ENCODE data around the gene AUTS2. TPM values are rescaled to one million over a fixed set of nuclear protein-coding genes. Genes with fewer than 3 reads are reported as not detected.

AUTS2 gene
- polyA plus RNA-seq, 1 donor (not counting 4 experiments of a cell fraction or from before 2014, with no cell fraction given), result 4.7 TPM

DNA sequence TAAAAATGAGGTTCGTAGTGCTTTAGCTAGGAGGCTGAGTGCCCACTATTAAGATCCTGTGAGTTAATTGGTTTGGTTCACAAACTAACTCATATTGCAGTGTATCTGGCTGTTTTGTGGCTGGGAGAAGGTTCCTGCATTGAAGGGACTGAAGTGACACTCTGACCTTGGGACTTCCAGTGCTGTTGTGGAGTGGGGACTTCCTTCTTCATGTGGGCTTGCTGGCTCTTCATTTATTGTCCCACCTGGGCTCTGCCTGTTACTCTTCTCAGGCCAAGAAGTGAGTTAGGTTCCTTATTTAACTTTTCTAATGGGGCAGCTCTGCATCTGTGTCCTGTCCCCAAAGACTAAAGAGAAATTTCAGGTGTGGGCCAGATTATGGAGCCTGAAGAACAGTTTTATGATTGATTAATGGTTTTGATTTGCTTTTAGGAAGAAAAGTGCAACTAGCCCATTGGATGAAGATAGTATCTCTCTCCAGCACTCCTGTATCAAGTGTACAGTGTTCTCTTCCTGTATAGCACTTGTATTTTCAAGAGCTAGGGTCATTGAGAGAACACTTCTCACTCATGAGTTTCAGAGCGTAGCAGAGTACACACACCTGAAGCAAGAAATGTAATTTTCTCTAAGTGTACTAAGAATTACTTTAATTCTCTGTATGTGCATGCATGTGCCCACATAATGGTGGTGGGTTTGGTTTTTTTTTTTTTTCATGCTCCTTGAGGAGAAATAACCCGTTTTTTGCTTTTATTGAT, 54.8 kb downstream of the AUTS2 start:
- TF ChIP-seq, protein P1, sequence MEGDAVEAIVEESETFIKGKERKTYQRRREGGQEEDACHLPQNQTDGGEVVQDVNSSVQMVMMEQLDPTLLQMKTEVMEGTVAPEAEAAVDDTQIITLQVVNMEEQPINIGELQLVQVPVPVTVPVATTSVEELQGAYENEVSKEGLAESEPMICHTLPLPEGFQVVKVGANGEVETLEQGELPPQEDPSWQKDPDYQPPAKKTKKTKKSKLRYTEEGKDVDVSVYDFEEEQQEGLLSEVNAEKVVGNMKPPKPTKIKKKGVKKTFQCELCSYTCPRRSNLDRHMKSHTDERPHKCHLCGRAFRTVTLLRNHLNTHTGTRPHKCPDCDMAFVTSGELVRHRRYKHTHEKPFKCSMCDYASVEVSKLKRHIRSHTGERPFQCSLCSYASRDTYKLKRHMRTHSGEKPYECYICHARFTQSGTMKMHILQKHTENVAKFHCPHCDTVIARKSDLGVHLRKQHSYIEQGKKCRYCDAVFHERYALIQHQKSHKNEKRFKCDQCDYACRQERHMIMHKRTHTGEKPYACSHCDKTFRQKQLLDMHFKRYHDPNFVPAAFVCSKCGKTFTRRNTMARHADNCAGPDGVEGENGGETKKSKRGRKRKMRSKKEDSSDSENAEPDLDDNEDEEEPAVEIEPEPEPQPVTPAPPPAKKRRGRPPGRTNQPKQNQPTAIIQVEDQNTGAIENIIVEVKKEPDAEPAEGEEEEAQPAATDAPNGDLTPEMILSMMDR (optimal IDR thresholded peaks at IDR 0.05 in 1 of 3, IDR thresholded peaks at IDR 0.05 in 1 of 3, conservative IDR thresholded peaks at IDR 0.05 in 1 of 3; ENCODE audit: extremely low read depth in 1 of 3, insufficient read depth in 2 of 3, low read length in 3 of 3), result no peak
- no peak for TF ChIP-seq EZH2 (IDR thresholded peaks at IDR 0.05; ENCODE audit: low read length)
- H3K36me3 ChIP-seq (ENCODE audit: control insufficient read depth in 2 of 2, extremely low read depth in 1 of 2, insufficient read depth in 2 of 2, low read length in 2 of 2), result no peaks in the 10 kb centered on the region
- no peaks in the 10 kb centered on the region for H3K27me3 ChIP-seq (ENCODE audit: control insufficient read depth, extremely low read depth, insufficient read depth, low read length)
- H3K9me1 ChIP-seq (ENCODE audit: control insufficient read depth, extremely low read depth, insufficient read depth, low read length), result no peaks in the 10 kb centered on the region
- H3K27ac ChIP-seq (ENCODE audit: control insufficient read depth, insufficient read depth, low read length), result no peak overlapping the region
- H2AFZ ChIP-seq (ENCODE audit: control insufficient read depth, low read length), result no peak overlapping the region
- no peaks in the 10 kb centered on the region for H4K20me1 ChIP-seq (ENCODE audit: control insufficient read depth, extremely low read depth, insufficient read depth, low read length)
- no peak overlapping the region for H3K4me3 ChIP-seq (ENCODE audit: control insufficient read depth in 2 of 3, extremely low read depth in 1 of 3, insufficient read depth in 2 of 3, low read depth in 1 of 3, low read length in 3 of 3)
- H3K9me3 ChIP-seq (ENCODE audit: control insufficient read depth, low read depth, low read length), result no peaks in the 10 kb centered on the region
- no peak overlapping the region for H3K4me2 ChIP-seq (ENCODE audit: control insufficient read depth, extremely low read depth, insufficient read depth, low read depth, low read length)
- H3K9ac ChIP-seq (ENCODE audit: control insufficient read depth, extremely low read depth, insufficient read depth, low read length), result no peak overlapping the region
- H3K79me2 ChIP-seq (ENCODE audit: control insufficient read depth, insufficient read depth, low read length), result no peaks in the 10 kb centered on the region
- dilution Hi-C loops (cut with MboI; ENCODE audit: extremely low pct_ligation_motif_present, low sequenced_read_pairs), result no loop called here
- no peak for FAIRE-seq
- DNase-seq (ENCODE audit: low read depth, low spot score), result no peak
- no peaks in the 10 kb centered on the region for H3K4me1 ChIP-seq (ENCODE audit: control insufficient read depth, extremely low read depth, insufficient read depth, low read length)

DNA sequence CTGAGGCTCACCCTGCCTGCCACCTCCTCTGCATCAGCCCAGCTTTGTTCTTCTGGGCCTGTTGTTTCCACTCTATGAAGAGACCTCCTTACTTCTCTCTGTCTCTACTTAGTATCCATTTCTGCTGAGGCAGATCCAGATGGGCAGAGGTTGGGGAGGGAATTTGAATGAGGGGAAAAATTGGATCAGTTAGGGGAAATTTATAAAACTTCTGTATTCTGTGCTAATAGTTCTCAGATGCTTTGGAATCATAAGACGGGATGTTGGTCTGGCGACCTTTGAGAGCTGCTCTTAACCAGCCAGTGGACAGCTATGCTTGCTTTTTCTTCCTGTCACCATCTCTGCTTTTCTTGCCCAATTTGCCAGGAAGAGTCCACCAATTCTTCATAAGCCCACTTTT, 55.5 kb downstream of the AUTS2 start:
- Histone ChIP-seq H3K9ac (ENCODE audit: control insufficient read depth, extremely low read depth, insufficient read depth, low read length) (no peak overlapping the region), H3K27ac (ENCODE audit: control insufficient read depth, insufficient read depth, low read length) (no peak overlapping the region), H2AFZ (ENCODE audit: control insufficient read depth, low read length) (no peak overlapping the region)

More for the DNA sequence above, 55.5 kb downstream of the AUTS2 start:
- TF ChIP-seq, protein P1 (optimal IDR thresholded peaks at IDR 0.05 in 1 of 3, IDR thresholded peaks at IDR 0.05 in 1 of 3, conservative IDR thresholded peaks at IDR 0.05 in 1 of 3; ENCODE audit: extremely low read depth in 1 of 3, insufficient read depth in 2 of 3, low read length in 3 of 3), result no peak
- TF ChIP-seq EZH2 (IDR thresholded peaks at IDR 0.05; ENCODE audit: low read length), result no peak
- Histone ChIP-seq H4K20me1 (ENCODE audit: control insufficient read depth, extremely low read depth, insufficient read depth, low read length) (no peaks in the 10 kb centered on the region), H3K4me3 (ENCODE audit: control insufficient read depth in 2 of 3, extremely low read depth in 1 of 3, insufficient read depth in 2 of 3, low read depth in 1 of 3, low read length in 3 of 3) (no peak overlapping the region), H3K27me3 (ENCODE audit: control insufficient read depth, extremely low read depth, insufficient read depth, low read length) (no peaks in the 10 kb centered on the region), H3K36me3 (ENCODE audit: control insufficient read depth in 2 of 2, extremely low read depth in 1 of 2, insufficient read depth in 2 of 2, low read length in 2 of 2) (no peaks in the 10 kb centered on the region), H3K9me1 (ENCODE audit: control insufficient read depth, extremely low read depth, insufficient read depth, low read length) (no peaks in the 10 kb centered on the region), H3K79me2 (ENCODE audit: control insufficient read depth, insufficient read depth, low read length) (no peaks in the 10 kb centered on the region), H3K4me1 (ENCODE audit: control insufficient read depth, extremely low read depth, insufficient read depth, low read length) (no peaks in the 10 kb centered on the region), H3K9me3 (ENCODE audit: control insufficient read depth, low read depth, low read length) (no peaks in the 10 kb centered on the region), H3K4me2 (ENCODE audit: control insufficient read depth, extremely low read depth, insufficient read depth, low read depth, low read length) (no peak overlapping the region)
- DNase-seq (ENCODE audit: low read depth, low spot score) (no peak), FAIRE-seq (no peak)
- dilution Hi-C loops (cut with MboI; ENCODE audit: extremely low pct_ligation_motif_present, low sequenced_read_pairs), result no loop called here
